OCI-LY7 (cell line): ENCODE results near the gene SLC22A13. TPM values are rescaled to one million over a fixed set of nuclear protein-coding genes. Genes with fewer than 3 reads are reported as not detected.

Experiments
- small RNA-seq: library from RNA; depleted of rRNA; stranded (forward); fragments of <200 nt; gene quantifications from one replicate; pipeline ENCODE3, GENCODE V24; 2014
- total RNA-seq, 2 experiments: library from RNA; depleted of rRNA in 1 of 2; stranded (reverse); fragments of >200 nt in 1 of 2; shearing (Covaris generic) in 1 of 2; gene quantifications; 2 replicates each; pipeline ENCODE4 v1.2.3, GENCODE V29; 2014 to 2022

SLC22A13 gene
- total RNA-seq, 2 experiments from 2014 or later, result 0.13 to 0.27 TPM

Small RNAs within 50 kb of the gene (small RNA-seq; reads per million reads assigned to genes)
- not detected for gene RNU6-235P

Other genes with a start within 250 kb of the SLC22A13 start
- gene PLCD1, start 236.2 kb upstream of the SLC22A13 start, total RNA-seq (2014; rRNA removed; shearing (Covaris generic)), result 5.8 and 10.4 TPM in 2 replicates
- gene PLCD1, start 236.2 kb upstream of the SLC22A13 start, total RNA-seq (2022), result 7.7 and 11.8 TPM in 2 replicates
- gene DLEC1, start 226.6 kb upstream of the SLC22A13 start, total RNA-seq (2014; rRNA removed; shearing (Covaris generic)), result 0.13 TPM in 1 of 2 replicates, not detected in the other
- gene DLEC1, start 226.6 kb upstream of the SLC22A13 start, total RNA-seq (2022), result 0.11 TPM in 1 of 2 replicates, not detected in the other
- 13.3 and 13.9 TPM in 2 replicates for gene ACAA1, start 128.7 kb upstream of the SLC22A13 start, total RNA-seq (2014; rRNA removed; shearing (Covaris generic))
- 45.3 and 50.3 TPM in 2 replicates for gene ACAA1, start 128.7 kb upstream of the SLC22A13 start, total RNA-seq (2022)
- 8.8 and 16.3 TPM in 2 replicates for gene MYD88, start 127.2 kb upstream of the SLC22A13 start, total RNA-seq (2014; rRNA removed; shearing (Covaris generic))
- 28.6 and 29.4 TPM in 2 replicates for gene MYD88, start 127.2 kb upstream of the SLC22A13 start, total RNA-seq (2022)
- gene OXSR1, start 100.3 kb upstream of the SLC22A13 start, total RNA-seq (2014; rRNA removed; shearing (Covaris generic)), result 21.4 and 22.4 TPM in 2 replicates
- gene OXSR1, start 100.3 kb upstream of the SLC22A13 start, total RNA-seq (2022), result 42.7 and 43.7 TPM in 2 replicates
- gene SLC22A14, start 16.5 kb downstream of the SLC22A13 start, total RNA-seq (2014; rRNA removed; shearing (Covaris generic)), result not detected in 2 replicates
- gene SLC22A14, start 16.5 kb downstream of the SLC22A13 start, total RNA-seq (2022), result not detected in 2 replicates
- gene XYLB, start 81.0 kb downstream of the SLC22A13 start, total RNA-seq (2014; rRNA removed; shearing (Covaris generic)), result 7.0 and 7.2 TPM in 2 replicates
- gene XYLB, start 81.0 kb downstream of the SLC22A13 start, total RNA-seq (2022), result 5.3 and 6.7 TPM in 2 replicates
- gene ACVR2B, start 188.1 kb downstream of the SLC22A13 start, total RNA-seq (2014; rRNA removed; shearing (Covaris generic)), result 7.8 and 11.3 TPM in 2 replicates
- 7.2 and 7.9 TPM in 2 replicates for gene ACVR2B, start 188.1 kb downstream of the SLC22A13 start, total RNA-seq (2022)
- 15.8 and 30.7 TPM in 2 replicates for gene EXOG, start 230.5 kb downstream of the SLC22A13 start, total RNA-seq (2014; rRNA removed; shearing (Covaris generic))
- 41.2 and 42.3 TPM in 2 replicates for gene EXOG, start 230.5 kb downstream of the SLC22A13 start, total RNA-seq (2022)